HG03342 (cell line): ENCODE data around the gene ANKRD44.

ENCODE experiments used
- ATAC-seq: cut with Tn5 transposase; IDR thresholded peaks from one replicate; pipeline ENCODE4 v1.9.1; 2021; ENCODE audit warnings: mild to moderate bottlenecking, moderate library complexity; ENCODE audit not compliant: unreplicated experiment

Gene ANKRD44

GRCh38 chr2:197322724-197323720 is 12.4 kb upstream of the ANKRD44 start:
- no peak for ATAC-seq

- ATAC-seq: no peak
These were observed 11.6 kb upstream of the ANKRD44 start for GRCh38 chr2:197322143-197322542.

- ATAC-seq: no peak
These were observed 4.8 kb upstream of the ANKRD44 start for GRCh38 chr2:197315371-197315770.

- no peak for ATAC-seq
These were observed 1.6 kb upstream of the ANKRD44 start for GRCh38 chr2:197312186-197312585.

GRCh38 chr2:197311421-197312033 is 947 bp upstream of the ANKRD44 start:
- no peak for ATAC-seq

GRCh38 chr2:197310987-197311420 is 424 bp upstream of the ANKRD44 start:
- no peak for ATAC-seq

- ATAC-seq: no peak
These were observed 819 bp downstream of the ANKRD44 start for GRCh38 chr2:197309691-197310231.

GRCh38 chr2:197308996-197309690 is 1.4 kb downstream of the ANKRD44 start:
- ATAC-seq: no peak

- no peak for ATAC-seq
These were observed 2.0 kb downstream of the ANKRD44 start for GRCh38 chr2:197308585-197308984.

GRCh38 chr2:197307933-197308521 is 2.6 kb downstream of the ANKRD44 start:
- no peak for ATAC-seq

- no peak for ATAC-seq
These were observed 3.2 kb downstream of the ANKRD44 start for GRCh38 chr2:197307236-197307932.

- no peak for ATAC-seq
These were observed 3.9 kb downstream of the ANKRD44 start for GRCh38 chr2:197306696-197307040.

- ATAC-seq: no peak
These were observed 4.4 kb downstream of the ANKRD44 start for GRCh38 chr2:197306024-197306695.

- peak; percentile 40 for ATAC-seq
These were observed 6.0 kb downstream of the ANKRD44 start for GRCh38 chr2:197304556-197305011.

GRCh38 chr2:197300139-197300538 is 10.4 kb downstream of the ANKRD44 start:
- no peak for ATAC-seq

- no peak for ATAC-seq
These were observed 12.0 kb downstream of the ANKRD44 start for GRCh38 chr2:197298609-197299008.

- ATAC-seq: peak; percentile 38
These were observed 12.7 kb downstream of the ANKRD44 start for GRCh38 chr2:197297772-197298318.

- ATAC-seq: no peak
These were observed 13.3 kb downstream of the ANKRD44 start for GRCh38 chr2:197297266-197297665.

GRCh38 chr2:197296835-197297234 is 13.7 kb downstream of the ANKRD44 start:
- no peak for ATAC-seq
